ENCODE measurements around the gene LDB2.

LDB2 gene

DNA sequence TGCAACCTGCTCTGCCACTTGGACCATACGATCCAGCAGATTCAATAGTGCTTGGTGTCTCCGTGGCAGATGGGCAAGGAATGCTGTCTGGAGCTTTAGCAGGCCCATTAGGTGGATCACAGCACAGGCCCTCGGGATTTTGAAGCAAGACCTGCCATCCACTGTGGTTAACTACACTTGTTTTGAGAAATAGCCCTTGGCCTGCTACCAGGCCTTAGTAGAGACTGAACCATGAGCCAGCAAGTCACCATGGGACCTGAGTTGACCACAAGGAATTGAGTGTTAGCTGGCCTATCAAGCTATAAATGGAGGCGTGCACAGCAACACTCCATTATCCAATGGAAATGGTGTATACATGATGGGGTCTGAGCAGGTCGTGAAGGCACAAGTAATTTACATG is 14.5 kb upstream of the LDB2 start:
- H3K9me3 ChIP-seq (ENCODE audit: control insufficient read depth, low read length): peaks cover 13% of the 10 kb centered on the region
- WGBS, 2 experiments (ENCODE audit: insufficient coverage in 2 of 2): 95 to 99% methylated on average over 4 to 5 of the region's 5 CpGs

DNA sequence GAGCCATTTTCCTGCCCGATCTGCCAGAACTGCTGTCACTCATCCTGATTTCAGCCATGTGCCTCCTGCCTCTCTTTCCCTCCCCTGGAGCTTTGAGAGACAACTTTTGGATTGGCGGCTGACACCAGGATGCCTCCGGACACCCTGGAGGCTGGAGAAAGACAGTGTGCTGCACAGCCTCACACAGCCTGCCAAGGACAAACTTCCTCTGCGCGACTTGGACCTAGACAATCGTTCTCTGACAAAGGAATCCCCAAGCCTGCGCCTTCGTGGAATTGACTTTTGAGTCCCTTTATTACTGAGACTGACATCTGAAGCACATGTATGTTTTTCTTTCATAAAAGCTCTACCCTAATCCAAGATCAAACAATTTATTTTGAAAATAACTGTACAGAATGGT is 10.8 kb upstream of the LDB2 start:
- H3K9me3 ChIP-seq (ENCODE audit: control insufficient read depth, low read length): peaks cover 8% of the 10 kb centered on the region
- no peak overlapping the region for H3K27ac ChIP-seq (ENCODE audit: low read depth, low read length, severe bottlenecking)
- no peaks in the 10 kb centered on the region for H3K4me1 ChIP-seq (ENCODE audit: control insufficient read depth, insufficient read depth, low read length, poor library complexity, severe bottlenecking)
- no peak overlapping the region for H3K4me3 ChIP-seq (ENCODE audit: extremely low read depth, insufficient read depth, low read length, poor library complexity, severe bottlenecking)
- H3K36me3 ChIP-seq (ENCODE audit: control insufficient read depth, insufficient read depth, low read length): no peaks in the 10 kb centered on the region
- WGBS, 2 experiments (ENCODE audit: insufficient coverage in 2 of 2): 45 to 56% methylated on average over 6 to 8 of the region's 8 CpGs

More for the DNA sequence above, 14.5 kb upstream of the LDB2 start:
- peaks cover 4% of the 10 kb centered on the region for H3K4me1 ChIP-seq (ENCODE audit: control insufficient read depth, insufficient read depth, low read length, poor library complexity, severe bottlenecking)
- H3K27ac ChIP-seq (ENCODE audit: low read depth, low read length, severe bottlenecking): no peak overlapping the region
- no peaks in the 10 kb centered on the region for H3K36me3 ChIP-seq (ENCODE audit: control insufficient read depth, insufficient read depth, low read length)
- no peak overlapping the region for H3K4me3 ChIP-seq (ENCODE audit: extremely low read depth, insufficient read depth, low read length, poor library complexity, severe bottlenecking)

DNA sequence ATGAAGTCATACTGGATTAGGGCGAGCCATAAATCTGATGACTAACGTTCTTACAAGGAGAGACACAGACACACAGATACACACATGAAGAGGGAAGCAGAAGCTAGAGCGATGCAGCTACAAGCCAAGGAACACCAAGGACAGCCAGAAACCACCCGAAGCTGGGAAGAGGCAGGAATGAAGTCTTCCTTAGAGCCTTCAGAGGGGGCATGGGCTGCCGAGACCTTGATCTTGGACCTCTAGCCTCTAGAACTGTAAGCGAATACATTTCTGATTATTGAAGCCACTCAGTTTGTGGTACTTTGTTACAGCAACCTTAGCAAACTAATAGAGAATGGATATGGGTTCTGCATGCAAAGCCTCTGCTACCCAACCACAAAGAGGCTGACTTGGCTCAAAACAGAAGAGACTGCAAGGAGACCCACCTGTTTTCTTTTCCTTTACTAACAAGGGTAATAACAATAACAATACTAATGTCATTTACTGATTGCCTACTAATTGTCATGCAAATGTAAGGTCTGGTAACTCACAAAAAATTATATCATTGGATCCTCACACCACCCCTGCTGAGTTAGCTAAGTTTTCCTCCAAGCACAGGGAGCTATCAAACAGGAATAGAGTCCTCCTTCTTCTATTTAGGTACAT is 10.1 kb upstream of the LDB2 start:
- no peaks in the 10 kb centered on the region for H3K4me1 ChIP-seq (ENCODE audit: control insufficient read depth, insufficient read depth, low read length, poor library complexity, severe bottlenecking)
- 70 to 84% methylated on average over 2 to 6 of the region's 6 CpGs for WGBS, 2 experiments (ENCODE audit: insufficient coverage in 2 of 2)
- no peak overlapping the region for H3K4me3 ChIP-seq (ENCODE audit: extremely low read depth, insufficient read depth, low read length, poor library complexity, severe bottlenecking)
- H3K27ac ChIP-seq (ENCODE audit: low read depth, low read length, severe bottlenecking): no peak overlapping the region
- H3K36me3 ChIP-seq (ENCODE audit: control insufficient read depth, insufficient read depth, low read length): no peaks in the 10 kb centered on the region
- H3K9me3 ChIP-seq (ENCODE audit: control insufficient read depth, low read length): peaks cover 8% of the 10 kb centered on the region

DNA sequence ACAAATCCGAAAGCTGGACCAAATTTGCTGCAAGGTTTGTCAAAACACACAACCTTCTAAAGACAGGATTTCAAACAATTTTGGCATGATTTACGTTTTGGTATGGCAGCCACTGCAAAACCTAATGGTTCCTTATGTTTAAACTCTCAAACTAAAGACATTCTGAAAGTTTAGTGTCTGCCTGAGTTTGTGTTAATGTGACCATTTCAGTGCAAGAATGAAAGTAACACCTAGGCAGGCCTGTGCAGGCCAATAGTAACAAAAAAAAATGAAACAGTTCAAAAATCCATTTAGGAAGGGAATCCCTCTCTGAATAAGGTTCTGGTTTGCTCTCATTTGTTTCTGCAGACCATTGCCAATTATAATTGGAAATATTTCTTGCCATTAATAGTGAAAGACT is 1.9 kb upstream of the LDB2 start:
- Histone ChIP-seq H3K9me3 (ENCODE audit: control insufficient read depth, low read length) (no peaks in the 10 kb centered on the region), H3K4me3 (ENCODE audit: extremely low read depth, insufficient read depth, low read length, poor library complexity, severe bottlenecking) (no peak overlapping the region), H3K4me1 (ENCODE audit: control insufficient read depth, insufficient read depth, low read length, poor library complexity, severe bottlenecking) (peaks cover 19% of the 10 kb centered on the region), H3K27ac (ENCODE audit: low read depth, low read length, severe bottlenecking) (peak overlapping the region; percentile 13), H3K36me3 (ENCODE audit: control insufficient read depth, insufficient read depth, low read length) (no peaks in the 10 kb centered on the region)
- 28 to 57% methylated on average over 1 to 2 of the region's 2 CpGs for WGBS, 2 experiments (ENCODE audit: insufficient coverage in 2 of 2)

DNA sequence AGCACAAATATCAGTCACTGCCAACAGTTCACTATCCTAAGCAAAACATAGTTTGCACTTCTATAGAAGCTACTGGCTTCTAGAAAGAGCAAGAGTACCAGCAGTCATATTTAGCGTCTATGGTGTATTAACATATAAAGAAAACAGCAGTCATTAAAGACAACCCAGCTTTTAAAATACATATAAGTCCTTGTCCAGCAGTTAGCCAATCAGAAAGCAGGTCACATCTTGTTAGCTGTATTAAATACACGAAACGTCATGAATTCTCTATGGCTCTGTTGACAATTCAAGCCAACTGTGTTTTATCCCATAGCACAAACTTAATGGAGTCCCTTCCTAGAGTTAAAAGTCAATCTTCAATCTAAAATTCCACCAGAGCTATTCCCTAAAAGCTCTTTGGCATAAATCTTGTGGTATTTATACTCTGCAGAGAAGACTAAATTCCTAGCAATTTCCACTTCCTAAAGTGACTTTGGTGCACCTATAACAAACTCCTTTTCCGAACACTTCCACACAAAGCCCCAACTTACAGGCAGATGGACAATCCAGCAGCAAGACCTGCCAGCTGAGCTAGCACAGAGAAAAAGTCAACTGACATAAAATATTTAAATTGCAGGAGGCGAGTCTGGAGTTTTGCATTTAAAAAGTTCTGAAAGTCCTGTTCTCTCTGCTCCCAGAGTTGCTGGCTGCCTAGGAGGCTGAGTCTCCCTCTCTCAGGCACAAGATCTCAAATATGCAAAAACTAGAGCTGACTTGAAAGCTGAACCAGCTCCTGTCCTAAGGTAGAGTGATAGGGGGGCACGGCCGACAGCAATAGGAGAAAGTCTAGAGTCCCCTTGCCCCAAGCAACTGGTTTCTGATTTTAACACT is 1.3 kb downstream of the LDB2 start:
- Histone ChIP-seq H3K36me3 (ENCODE audit: control insufficient read depth, insufficient read depth, low read length) (peaks cover 5% of the 10 kb centered on the region), H3K4me3 (ENCODE audit: extremely low read depth, insufficient read depth, low read length, poor library complexity, severe bottlenecking) (peak overlapping the region; percentile 72), H3K27ac (ENCODE audit: low read depth, low read length, severe bottlenecking) (peak overlapping the region; percentile 78), H3K4me1 (ENCODE audit: control insufficient read depth, insufficient read depth, low read length, poor library complexity, severe bottlenecking) (peaks cover 33% of the 10 kb centered on the region), H3K9me3 (ENCODE audit: control insufficient read depth, low read length) (no peaks in the 10 kb centered on the region)
- WGBS, 2 experiments (ENCODE audit: insufficient coverage in 2 of 2): 0% methylated on average over 2 to 4 of the region's 7 CpGs

DNA sequence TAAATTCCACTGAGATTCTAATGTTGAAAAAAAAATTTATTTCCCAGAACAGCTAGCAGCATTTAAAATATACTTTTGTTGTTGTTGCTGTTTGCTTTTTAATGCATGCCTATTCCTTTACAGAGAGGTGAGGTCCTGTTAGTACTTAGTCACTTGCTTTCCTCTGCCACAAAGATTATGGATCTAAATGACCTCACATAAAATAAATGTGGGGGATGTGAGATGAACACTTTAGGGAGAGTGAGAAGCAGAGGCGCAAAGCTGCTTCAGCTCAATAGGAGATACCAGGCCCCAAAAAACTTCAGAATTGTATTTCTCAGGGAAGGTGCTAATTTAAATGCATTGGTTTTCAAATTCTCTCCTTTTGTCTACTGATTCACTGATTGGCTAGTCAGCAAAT is 4.0 kb downstream of the LDB2 start:
- H3K27ac ChIP-seq (ENCODE audit: low read depth, low read length, severe bottlenecking): peak overlapping the region; percentile 16
- H3K9me3 ChIP-seq (ENCODE audit: control insufficient read depth, low read length): no peaks in the 10 kb centered on the region
- H3K36me3 ChIP-seq (ENCODE audit: control insufficient read depth, insufficient read depth, low read length): peaks cover 26% of the 10 kb centered on the region
- peaks cover 22% of the 10 kb centered on the region for H3K4me1 ChIP-seq (ENCODE audit: control insufficient read depth, insufficient read depth, low read length, poor library complexity, severe bottlenecking)
- WGBS, 2 experiments (ENCODE audit: insufficient coverage in 2 of 2): no CpG with 5 or more reads among the region's 1 CpG
- H3K4me3 ChIP-seq (ENCODE audit: extremely low read depth, insufficient read depth, low read length, poor library complexity, severe bottlenecking): peak overlapping the region; percentile 14

DNA sequence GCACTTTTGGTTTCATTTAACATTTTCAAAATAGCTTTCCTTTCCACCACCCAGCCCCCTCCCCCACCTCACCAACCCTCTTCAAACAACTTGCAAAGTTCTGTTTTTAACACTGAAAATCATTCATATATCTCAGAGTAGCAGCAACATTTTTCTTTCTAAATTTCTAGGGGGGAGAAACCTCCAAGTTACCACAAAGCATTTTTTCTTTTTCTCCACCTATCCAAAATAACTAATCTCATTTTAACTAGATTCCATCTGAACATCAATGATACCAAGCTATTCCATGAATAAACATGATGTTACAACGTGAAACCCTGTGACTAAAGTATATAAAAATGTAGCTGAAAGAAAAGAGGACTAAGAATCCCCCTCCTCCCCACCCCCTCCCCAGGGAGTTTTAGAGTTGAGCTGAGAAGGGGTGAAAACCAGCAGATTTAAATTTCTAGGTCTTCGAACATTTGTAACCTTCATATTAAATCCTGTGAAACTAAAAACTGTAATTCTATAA is 5.2 kb downstream of the LDB2 start:
- no CpG with 5 or more reads among the region's 2 CpGs for WGBS, 2 experiments (ENCODE audit: insufficient coverage in 2 of 2)
- peak overlapping the region; percentile 60 for H3K27ac ChIP-seq (ENCODE audit: low read depth, low read length, severe bottlenecking)
- H3K4me3 ChIP-seq (ENCODE audit: extremely low read depth, insufficient read depth, low read length, poor library complexity, severe bottlenecking): peak overlapping the region; percentile 12
- no peaks in the 10 kb centered on the region for H3K9me3 ChIP-seq (ENCODE audit: control insufficient read depth, low read length)
- peaks cover 16% of the 10 kb centered on the region for H3K4me1 ChIP-seq (ENCODE audit: control insufficient read depth, insufficient read depth, low read length, poor library complexity, severe bottlenecking)
- H3K36me3 ChIP-seq (ENCODE audit: control insufficient read depth, insufficient read depth, low read length): peaks cover 38% of the 10 kb centered on the region

DNA sequence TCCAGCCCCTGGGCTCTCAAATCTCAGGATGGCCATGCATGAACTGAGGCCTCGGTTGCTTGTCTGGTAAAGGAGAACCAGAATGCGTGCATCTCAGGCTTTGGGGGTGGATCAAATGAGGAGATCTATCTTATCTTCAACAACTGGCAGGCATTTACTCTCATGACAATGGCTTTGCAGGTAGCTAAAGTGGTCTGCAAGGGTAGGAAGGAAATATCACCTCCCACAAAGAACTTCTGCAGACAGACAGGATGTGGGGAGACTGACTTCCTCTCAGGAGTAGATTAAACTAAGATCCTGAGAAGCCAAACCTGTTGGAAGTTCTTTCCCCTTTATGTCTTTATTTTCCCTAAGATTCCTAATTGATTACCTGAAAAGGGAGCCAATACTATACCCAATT is 7.8 kb downstream of the LDB2 start:
- Histone ChIP-seq H3K27ac (ENCODE audit: low read depth, low read length, severe bottlenecking) (peak overlapping the region; percentile 7), H3K36me3 (ENCODE audit: control insufficient read depth, insufficient read depth, low read length) (peaks cover 58% of the 10 kb centered on the region), H3K9me3 (ENCODE audit: control insufficient read depth, low read length) (no peaks in the 10 kb centered on the region), H3K4me1 (ENCODE audit: control insufficient read depth, insufficient read depth, low read length, poor library complexity, severe bottlenecking) (peaks cover 16% of the 10 kb centered on the region), H3K4me3 (ENCODE audit: extremely low read depth, insufficient read depth, low read length, poor library complexity, severe bottlenecking) (no peak overlapping the region)
- 100% methylated on average over 1 to 2 of the region's 2 CpGs for WGBS, 2 experiments (ENCODE audit: insufficient coverage in 2 of 2)

DNA sequence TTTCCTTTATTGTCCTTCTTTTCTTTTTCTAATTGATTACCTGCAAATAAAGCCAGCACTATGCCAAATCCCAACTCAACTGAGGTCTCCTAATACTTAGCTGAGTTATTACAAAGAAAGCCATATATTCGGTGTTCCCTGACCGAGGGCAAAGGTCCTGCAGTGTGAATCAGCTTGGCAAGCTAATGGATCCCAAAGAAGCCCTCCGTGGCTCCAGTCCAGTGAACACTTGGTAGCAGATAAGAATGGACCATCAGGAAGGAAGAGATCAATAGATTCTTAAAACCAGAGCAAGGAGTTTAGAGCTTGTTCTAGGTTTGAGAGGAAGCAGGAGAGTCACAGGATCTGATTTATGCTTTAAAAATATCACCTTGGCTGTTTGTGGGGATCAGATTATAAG is 8.5 kb downstream of the LDB2 start:
- peaks cover 65% of the 10 kb centered on the region for H3K36me3 ChIP-seq (ENCODE audit: control insufficient read depth, insufficient read depth, low read length)
- H3K9me3 ChIP-seq (ENCODE audit: control insufficient read depth, low read length): no peaks in the 10 kb centered on the region
- no peak overlapping the region for H3K4me3 ChIP-seq (ENCODE audit: extremely low read depth, insufficient read depth, low read length, poor library complexity, severe bottlenecking)
- peaks cover 10% of the 10 kb centered on the region for H3K4me1 ChIP-seq (ENCODE audit: control insufficient read depth, insufficient read depth, low read length, poor library complexity, severe bottlenecking)
- WGBS, 2 experiments (ENCODE audit: insufficient coverage in 2 of 2): 92 to 96% methylated on average over 3 of the region's 3 CpGs
- no peak overlapping the region for H3K27ac ChIP-seq (ENCODE audit: low read depth, low read length, severe bottlenecking)

DNA sequence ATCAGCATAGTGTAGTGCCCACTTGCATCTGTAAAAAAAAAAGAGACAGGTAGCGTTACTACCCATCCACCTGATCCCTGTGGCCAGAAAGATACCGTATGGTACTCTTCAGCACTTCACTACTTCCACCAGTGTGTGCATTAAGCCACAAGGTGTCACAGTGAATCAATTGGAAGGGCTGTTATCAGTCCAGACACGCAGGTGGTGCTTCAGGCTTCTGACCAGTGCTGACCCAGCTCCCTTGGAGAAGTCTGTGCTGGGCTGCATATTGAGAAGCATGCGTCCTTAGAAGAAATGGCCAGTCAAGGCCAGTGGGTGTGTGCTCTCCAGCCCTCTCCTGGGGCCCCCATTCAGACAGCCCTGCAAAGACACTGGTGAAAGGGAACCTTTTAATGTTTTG is 10.6 kb downstream of the LDB2 start:
- no peaks in the 10 kb centered on the region for H3K9me3 ChIP-seq (ENCODE audit: control insufficient read depth, low read length)
- peaks cover 85% of the 10 kb centered on the region for H3K36me3 ChIP-seq (ENCODE audit: control insufficient read depth, insufficient read depth, low read length)
- H3K4me1 ChIP-seq (ENCODE audit: control insufficient read depth, insufficient read depth, low read length, poor library complexity, severe bottlenecking): peaks cover 4% of the 10 kb centered on the region
- H3K4me3 ChIP-seq (ENCODE audit: extremely low read depth, insufficient read depth, low read length, poor library complexity, severe bottlenecking): no peak overlapping the region
- 94 to 98% methylated on average over 3 to 4 of the region's 4 CpGs for WGBS, 2 experiments (ENCODE audit: insufficient coverage in 2 of 2)
- H3K27ac ChIP-seq (ENCODE audit: low read depth, low read length, severe bottlenecking): no peak overlapping the region
